ENCODE measurements around the gene FLNC.

The FLNC gene

GRCh38 chr7:128833148-128833945 lies 3.1 kb downstream of the FLNC start:
- no peak for FAIRE-seq

- no peak for FAIRE-seq
Observed at GRCh38 chr7:128833946-128834325, 3.7 kb downstream of the FLNC start.

- FAIRE-seq: no peak
Observed at GRCh38 chr7:128835231-128835751, 5.1 kb downstream of the FLNC start.

- no peak for FAIRE-seq
Observed at GRCh38 chr7:128835790-128836641, 5.8 kb downstream of the FLNC start.

- no peak for FAIRE-seq
Observed at GRCh38 chr7:128836729-128837348, 6.6 kb downstream of the FLNC start.

GRCh38 chr7:128837521-128837921 lies 7.3 kb downstream of the FLNC start:
- FAIRE-seq: no peak

- no peak for FAIRE-seq
Observed at GRCh38 chr7:128838109-128838779, 8.0 kb downstream of the FLNC start.

GRCh38 chr7:128838981-128839731 lies 8.9 kb downstream of the FLNC start:
- no peak for FAIRE-seq

- FAIRE-seq: no peak
Observed at GRCh38 chr7:128839751-128840177, 9.6 kb downstream of the FLNC start.

- no peak for FAIRE-seq
Observed at GRCh38 chr7:128840326-128841170, 10.3 kb downstream of the FLNC start.

GRCh38 chr7:128841171-128841690 lies 11.0 kb downstream of the FLNC start:
- FAIRE-seq: no peak

GRCh38 chr7:128841921-128842673 lies 11.9 kb downstream of the FLNC start:
- FAIRE-seq: no peak

- FAIRE-seq: no peak
Observed at GRCh38 chr7:128842674-128843641, 12.8 kb downstream of the FLNC start.

- no peak for FAIRE-seq
Observed at GRCh38 chr7:128843938-128844621, 13.9 kb downstream of the FLNC start.

GRCh38 chr7:128844777-128845311 lies 14.6 kb downstream of the FLNC start:
- FAIRE-seq: no peak

GRCh38 chr7:128845475-128845874 lies 15.3 kb downstream of the FLNC start:
- no peak for FAIRE-seq

- no peak for FAIRE-seq
Observed at GRCh38 chr7:128845987-128846386, 15.8 kb downstream of the FLNC start.

Data from endometrium (tissue), 2 donors.